ENCODE data around the gene RAD23B. TPM values are rescaled to one million over a fixed set of nuclear protein-coding genes. Genes with fewer than 3 reads are reported as not detected.

RAD23B gene
- total and polyA plus RNA-seq, 2 of the 13 experiments (the other 11 are each of a cell fraction or from before 2014, with no cell fraction given), result 133 to 156 TPM

- TF ChIP-seq LCORL (IDR thresholded peaks at IDR 0.05) (no peak), LCORL (CRISPR knock-in tag; IDR thresholded peaks at IDR 0.05) (no peak)
Measured at GRCh38 chr9:107350443-107350842, 67.4 kb downstream of the RAD23B start (continued).

DNA sequence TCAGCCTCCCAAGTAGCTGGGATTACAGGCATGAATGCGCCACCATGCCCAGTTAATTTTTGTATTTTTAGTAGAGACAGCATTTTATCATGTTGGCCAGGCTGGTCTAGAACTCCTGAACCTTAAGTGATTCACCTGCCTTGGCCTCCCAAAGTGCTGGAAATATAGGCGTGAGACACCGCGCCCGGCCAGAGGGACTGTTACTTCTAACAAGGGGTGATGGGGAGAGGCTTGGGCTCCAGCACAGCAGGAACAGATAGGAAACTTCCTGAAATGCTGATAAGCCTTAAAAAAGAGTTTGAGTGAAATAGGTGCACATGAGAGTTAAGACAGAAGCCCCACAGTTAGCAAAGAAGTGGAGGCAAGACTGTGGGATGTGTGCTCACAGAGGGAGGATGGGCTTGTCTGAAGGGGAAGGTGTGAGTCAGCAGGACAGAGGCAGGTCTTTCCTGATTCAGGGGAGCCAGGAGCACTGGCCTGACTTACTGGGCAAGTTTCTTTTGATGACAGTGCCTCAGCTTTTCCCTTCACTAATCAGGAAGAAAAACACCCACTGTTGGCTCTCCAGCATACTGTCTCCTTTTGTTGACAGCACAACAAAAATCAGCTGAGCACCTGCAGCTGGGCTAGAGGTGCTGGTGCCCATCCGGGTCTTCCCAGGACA lies 68.4 kb downstream of the RAD23B start:
- DNase-seq (ENCODE audit: low spot score) (no peak), ATAC-seq (no peak), FAIRE-seq (no peak)
- no peak overlapping the region for H3K27ac ChIP-seq (ENCODE audit: extremely low read length, insufficient read depth, low read length)
- H3K79me2 ChIP-seq (ENCODE audit: insufficient read depth, low read length), result no peaks in the 10 kb centered on the region
- no peak overlapping the region for H3K4me2 ChIP-seq (ENCODE audit: low read depth, low read length)
- H3K9ac ChIP-seq (ENCODE audit: insufficient read depth, low read depth, low read length), result no peak overlapping the region
- H3K4me3 ChIP-seq (replicated peaks in 1 of 3; ENCODE audit: insufficient read depth in 1 of 3, low read depth in 2 of 3, low read length in 3 of 3), result no peak overlapping the region
- no peaks in the 10 kb centered on the region for H3K4me1 ChIP-seq (ENCODE audit: insufficient read depth, low read length)
- POLR2A ChIA-PET, result no interaction called here
- BruUV-seq (replicated peaks), result no TSS peak
- 53% methylated on average over 6 of the region's 6 CpGs for WGBS (ENCODE audit: low lambda C conversion rate)
- CTCF ChIA-PET (ENCODE audit: low intra/inter-chr PET ratio, low total read pairs), result no interaction called here
- intact Hi-C loops (cut with micrococcal nuclease; ENCODE audit: unreplicated experiment) (no loop called here), in situ Hi-C loops (cut with HindIII; ENCODE audit: extremely low pct_ligation_motif_present, low pct_unique_long_range_greater_than_20kb) (no loop called here)
- H4K20me1 ChIP-seq (ENCODE audit: insufficient read depth, low read length), result no peaks in the 10 kb centered on the region
- TF ChIP-seq NFYB (CRISPR knock-in tag; IDR thresholded peaks at IDR 0.05) (no peak), ZNF577 (CRISPR knock-in tag; IDR thresholded peaks at IDR 0.05; ENCODE audit: borderline replicate concordance, low read depth) (no peak), NR1H2 (CRISPR knock-in tag; IDR thresholded peaks at IDR 0.05; ENCODE audit: borderline replicate concordance, low read depth) (no peak), GLI4 (CRISPR knock-in tag; IDR thresholded peaks at IDR 0.05; ENCODE audit: borderline replicate concordance) (no peak), HNRNPLL (IDR thresholded peaks at IDR 0.05; ENCODE audit: low read depth, low read length, poor library complexity, severe bottlenecking) (no peak), ZNF275 (CRISPR knock-in tag; IDR thresholded peaks at IDR 0.05; ENCODE audit: borderline replicate concordance) (no peak), KDM5A (IDR thresholded peaks at IDR 0.05; ENCODE audit: borderline replicate concordance, low read length) (no peak), HBP1 (CRISPR knock-in tag; IDR thresholded peaks at IDR 0.05; ENCODE audit: low read depth) (no peak), RFXAP (CRISPR knock-in tag; IDR thresholded peaks at IDR 0.05; ENCODE audit: borderline replicate concordance) (no peak), FOXC1 (CRISPR knock-in tag; IDR thresholded peaks at IDR 0.05; ENCODE audit: borderline replicate concordance) (no peak), NFE2L1 (CRISPR knock-in tag; IDR thresholded peaks at IDR 0.05; ENCODE audit: borderline replicate concordance) (no peak), ZNF660 (CRISPR knock-in tag; IDR thresholded peaks at IDR 0.05; ENCODE audit: borderline replicate concordance, low read depth) (no peak)
- TF ChIP-seq, protein P1, sequence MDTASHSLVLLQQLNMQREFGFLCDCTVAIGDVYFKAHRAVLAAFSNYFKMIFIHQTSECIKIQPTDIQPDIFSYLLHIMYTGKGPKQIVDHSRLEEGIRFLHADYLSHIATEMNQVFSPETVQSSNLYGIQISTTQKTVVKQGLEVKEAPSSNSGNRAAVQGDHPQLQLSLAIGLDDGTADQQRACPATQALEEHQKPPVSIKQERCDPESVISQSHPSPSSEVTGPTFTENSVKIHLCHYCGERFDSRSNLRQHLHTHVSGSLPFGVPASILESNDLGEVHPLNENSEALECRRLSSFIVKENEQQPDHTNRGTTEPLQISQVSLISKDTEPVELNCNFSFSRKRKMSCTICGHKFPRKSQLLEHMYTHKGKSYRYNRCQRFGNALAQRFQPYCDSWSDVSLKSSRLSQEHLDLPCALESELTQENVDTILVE (CRISPR knock-in tag; IDR thresholded peaks at IDR 0.05), result no peak
- TF ChIP-seq, protein P2, sequence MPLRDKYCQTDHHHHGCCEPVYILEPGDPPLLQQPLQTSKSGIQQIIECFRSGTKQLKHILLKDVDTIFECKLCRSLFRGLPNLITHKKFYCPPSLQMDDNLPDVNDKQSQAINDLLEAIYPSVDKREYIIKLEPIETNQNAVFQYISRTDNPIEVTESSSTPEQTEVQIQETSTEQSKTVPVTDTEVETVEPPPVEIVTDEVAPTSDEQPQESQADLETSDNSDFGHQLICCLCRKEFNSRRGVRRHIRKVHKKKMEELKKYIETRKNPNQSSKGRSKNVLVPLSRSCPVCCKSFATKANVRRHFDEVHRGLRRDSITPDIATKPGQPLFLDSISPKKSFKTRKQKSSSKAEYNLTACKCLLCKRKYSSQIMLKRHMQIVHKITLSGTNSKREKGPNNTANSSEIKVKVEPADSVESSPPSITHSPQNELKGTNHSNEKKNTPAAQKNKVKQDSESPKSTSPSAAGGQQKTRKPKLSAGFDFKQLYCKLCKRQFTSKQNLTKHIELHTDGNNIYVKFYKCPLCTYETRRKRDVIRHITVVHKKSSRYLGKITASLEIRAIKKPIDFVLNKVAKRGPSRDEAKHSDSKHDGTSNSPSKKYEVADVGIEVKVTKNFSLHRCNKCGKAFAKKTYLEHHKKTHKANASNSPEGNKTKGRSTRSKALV (CRISPR knock-in tag; IDR thresholded peaks at IDR 0.05), result no peak
- H3K9me3 ChIP-seq (ENCODE audit: low read length), result no peaks in the 10 kb centered on the region
- H3K27me3 ChIP-seq (ENCODE audit: control insufficient read depth in 1 of 2, insufficient read depth in 2 of 2, low read length in 2 of 2), result no peaks in the 10 kb centered on the region; a peak in 1 of 5 replicates
- H3K36me3 ChIP-seq (replicated peaks in 1 of 2; ENCODE audit: control insufficient read depth in 1 of 2, insufficient read depth in 2 of 2, low read length in 2 of 2), result no peaks in the 10 kb centered on the region
- no peak overlapping the region for H2AFZ ChIP-seq (ENCODE audit: low read length)

Measured in HepG2 (cell line).